Osteoblast (primary cell): ENCODE data around the gene PSPC1. TPM values are rescaled to one million over a fixed set of nuclear protein-coding genes. Genes with fewer than 3 reads are reported as not detected.
"Not testable (repeated sequence)": the region's sequence is repeated elsewhere in the genome, so short reads cannot be mapped to it uniquely, and the experiment has no call there.

ENCODE experiments used
- DNase-seq: peaks from one replicate; pipeline ENCODE4 v3.0.0; 2011; ENCODE audit warnings: low spot score, mixed read lengths; ENCODE audit not compliant: insufficient read length; ENCODE audit errors: missing footprints
- H2AFZ ChIP-seq: 2 replicates; pipeline ENCODE4 v1.6.0; 2011; ENCODE audit warnings: mild to moderate bottlenecking, low read length
- H3K27ac ChIP-seq: 2 replicates; pipeline ENCODE4 v1.5.1; 2011; ENCODE audit warnings: mild to moderate bottlenecking, low read depth, low read length, moderate library complexity
- H3K27me3 ChIP-seq: 2 replicates; pipeline ENCODE4 v1.6.0; 2012; ENCODE audit warnings: mild to moderate bottlenecking, control low read depth, inconsistent platforms, low read length, moderate library complexity; ENCODE audit not compliant: insufficient read depth
- H3K36me3 ChIP-seq: 2 replicates; pipeline ENCODE4 v1.5.1; 2011; ENCODE audit warnings: mild to moderate bottlenecking, low read length, control low read depth, moderate library complexity; ENCODE audit not compliant: insufficient read depth
- H3K4me1 ChIP-seq: 2 replicates; pipeline ENCODE4 v1.5.1; 2011; ENCODE audit warnings: mild to moderate bottlenecking, low read length, control low read depth, moderate library complexity; ENCODE audit not compliant: insufficient read depth
- H3K4me2 ChIP-seq: 2 replicates; pipeline ENCODE4 v1.6.0; 2011; ENCODE audit warnings: mild to moderate bottlenecking, low read length; ENCODE audit not compliant: insufficient read depth
- H3K4me3 ChIP-seq: fragments of 200-600 bp; sonication (generic); 3 replicates; pipeline ENCODE4 v1.5.1; 2012; ENCODE audit warnings: mild to moderate bottlenecking, low read length, inconsistent platforms; ENCODE audit not compliant: insufficient read depth
- H3K79me2 ChIP-seq: 2 replicates; pipeline ENCODE4 v1.6.0; 2012; ENCODE audit warnings: mild to moderate bottlenecking, low read length, control low read depth, inconsistent platforms; ENCODE audit not compliant: insufficient read depth
- H3K9me3 ChIP-seq: 2 replicates; pipeline ENCODE4 v1.5.1; 2011; ENCODE audit warnings: low read depth, low read length, control low read depth
- H4K20me1 ChIP-seq: 2 replicates; pipeline ENCODE4 v1.6.0; 2012; ENCODE audit warnings: mild to moderate bottlenecking, low read length, control low read depth; ENCODE audit not compliant: insufficient read depth
- CTCF ChIP-seq: IDR thresholded peaks from 2 replicates; pipeline ENCODE4 v1.5.1; 2011; ENCODE audit warnings: mild to moderate bottlenecking, low read depth, low read length, moderate library complexity; ENCODE audit errors: extremely low read depth
- total RNA-seq: library from RNA; depleted of rRNA; stranded (reverse); fragments of >200 nt; gene quantifications from 2 replicates; pipeline ENCODE4 v1.2.3, GENCODE V29; 2012

The PSPC1 gene
- total RNA-seq, 1 donor = 59.0 TPM

GRCh38 chr13:19726611-19727010 is 56.1 kb downstream of the PSPC1 start:
- no peaks in the 10 kb centered on the region for H3K27me3 ChIP-seq
- H4K20me1 ChIP-seq = peaks cover 8% of the 10 kb centered on the region
- H3K4me1 ChIP-seq = peaks cover 4% of the 10 kb centered on the region
- peaks cover 19% of the 10 kb centered on the region for H3K36me3 ChIP-seq
- H3K27ac ChIP-seq = no peak overlapping the region
- no peak for TF ChIP-seq CTCF
- no peak overlapping the region for H3K4me3 ChIP-seq
- H2AFZ ChIP-seq = no peak overlapping the region
- H3K9me3 ChIP-seq = no peaks in the 10 kb centered on the region
- no peak overlapping the region for H3K4me2 ChIP-seq
- peak; percentile 43 for DNase-seq
- H3K79me2 ChIP-seq = peaks cover 57% of the 10 kb centered on the region

- TF ChIP-seq CTCF = no peak
- DNase-seq = no peak
- peaks cover 47% of the 10 kb centered on the region for H3K79me2 ChIP-seq
- H3K27me3 ChIP-seq = no peaks in the 10 kb centered on the region
- no peak overlapping the region for H3K27ac ChIP-seq
- peaks cover 4% of the 10 kb centered on the region for H3K4me1 ChIP-seq
- no peaks in the 10 kb centered on the region for H3K9me3 ChIP-seq
- no peak overlapping the region for H3K4me2 ChIP-seq
- H3K4me3 ChIP-seq = no peak overlapping the region
- H2AFZ ChIP-seq = no peak overlapping the region
- H3K36me3 ChIP-seq = peaks cover 15% of the 10 kb centered on the region
- peaks cover 8% of the 10 kb centered on the region for H4K20me1 ChIP-seq
These were observed 57.4 kb downstream of the PSPC1 start for GRCh38 chr13:19725320-19725719.

- no peak for DNase-seq
- Histone ChIP-seq H3K79me2 (peaks cover 35% of the 10 kb centered on the region), H3K4me2 (no peak overlapping the region), H4K20me1 (no peaks in the 10 kb centered on the region), H3K27ac (no peak overlapping the region), H3K9me3 (no peaks in the 10 kb centered on the region), H3K4me3 (no peak overlapping the region), H3K27me3 (no peaks in the 10 kb centered on the region), H2AFZ (no peak overlapping the region), H3K36me3 (peaks cover 4% of the 10 kb centered on the region), H3K4me1 (no peaks in the 10 kb centered on the region)
- no peak for TF ChIP-seq CTCF
These were observed 62.7 kb downstream of the PSPC1 start for GRCh38 chr13:19720039-19720438.

- Histone ChIP-seq H4K20me1 (no peaks in the 10 kb centered on the region), H3K4me1 (peaks cover 3% of the 10 kb centered on the region), H3K27ac (no peak overlapping the region), H2AFZ (no peak overlapping the region), H3K36me3 (peaks cover 3% of the 10 kb centered on the region), H3K9me3 (no peaks in the 10 kb centered on the region), H3K4me2 (no peak overlapping the region), H3K4me3 (no peak overlapping the region), H3K79me2 (peaks cover 15% of the 10 kb centered on the region), H3K27me3 (no peaks in the 10 kb centered on the region)
- DNase-seq = no peak
- no peak for TF ChIP-seq CTCF
These were observed 69.4 kb downstream of the PSPC1 start for GRCh38 chr13:19713186-19713965.

GRCh38 chr13:19709782-19710181 is 73.0 kb downstream of the PSPC1 start:
- not testable (repeated sequence) for H3K36me3 ChIP-seq, H3K4me2 ChIP-seq, H3K4me3 ChIP-seq, H3K9me3 ChIP-seq, H2AFZ ChIP-seq, H4K20me1 ChIP-seq, H3K79me2 ChIP-seq, H3K27me3 ChIP-seq, H3K27ac ChIP-seq, H3K4me1 ChIP-seq, DNase-seq

- H3K9me3 ChIP-seq, H3K4me2 ChIP-seq, H3K79me2 ChIP-seq, H3K27ac ChIP-seq, H3K27me3 ChIP-seq, DNase-seq, H2AFZ ChIP-seq, H3K4me1 ChIP-seq, H3K36me3 ChIP-seq, H3K4me3 ChIP-seq, H4K20me1 ChIP-seq: not testable (repeated sequence)
These were observed 73.7 kb downstream of the PSPC1 start for GRCh38 chr13:19709039-19709438.
